GM19463 (cell line): ENCODE measurements around the gene ARL8A.
A peak's percentile ranks its signal among the peaks of the same experiment; 100 is the strongest.
"Not testable (repeated sequence)": the region's sequence is repeated elsewhere in the genome, so short reads cannot be mapped to it uniquely, and the experiment has no call there.

Experiments
- ATAC-seq: cut with Tn5 transposase; IDR thresholded peaks from one replicate; pipeline ENCODE4 v1.9.1; 2021; ENCODE audit warnings: mild to moderate bottlenecking, moderate library complexity; ENCODE audit not compliant: unreplicated experiment

The ARL8A gene

DNA sequence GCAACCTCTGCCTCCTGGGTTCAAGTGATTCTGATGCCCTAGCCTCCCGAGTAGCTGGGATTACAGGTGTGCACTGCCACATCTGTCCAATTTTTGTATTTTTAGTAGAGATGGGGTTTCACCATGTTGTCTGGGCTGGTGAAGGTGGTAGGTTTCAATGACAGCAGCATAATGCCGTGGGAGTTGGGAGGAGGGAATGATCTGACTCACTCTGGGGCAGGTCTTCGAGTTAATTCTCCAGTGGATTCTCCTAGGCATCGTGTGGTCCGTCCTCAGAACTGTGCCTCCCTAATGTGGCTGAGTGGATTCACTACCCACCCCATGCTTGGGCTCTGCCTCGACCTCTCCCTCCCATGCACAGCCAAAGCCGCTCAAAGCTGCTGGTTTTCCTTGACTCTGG, 23.5 kb downstream of the ARL8A start:
- no peak for ATAC-seq

DNA sequence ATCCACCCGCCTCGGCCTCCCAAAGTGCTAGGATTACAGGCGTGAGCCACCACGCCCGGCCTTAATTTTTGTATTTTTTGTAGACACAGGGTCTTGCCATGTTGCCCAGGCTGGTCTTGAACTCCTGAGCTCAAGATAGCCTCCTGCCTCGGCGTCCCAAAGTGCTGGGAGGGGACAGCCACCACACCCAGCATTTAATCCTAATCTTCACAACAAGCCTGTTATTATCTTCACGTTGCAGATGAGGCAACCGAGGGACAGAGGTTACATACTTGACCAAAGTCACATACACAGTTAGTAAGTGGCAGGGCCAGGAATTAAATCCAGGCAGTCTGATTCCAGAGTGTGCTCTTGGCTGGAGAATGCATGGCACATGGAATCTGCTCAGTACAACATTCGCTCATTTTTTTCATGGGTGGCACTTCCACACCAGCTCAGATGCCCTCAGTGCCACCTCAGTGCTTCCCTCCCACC, 26.6 kb downstream of the ARL8A start:
- ATAC-seq: no peak

GRCh38 chr1:202116287-202116686, 28.2 kb downstream of the ARL8A start:
- no peak for ATAC-seq

GRCh38 chr1:202113690-202114300, 30.7 kb downstream of the ARL8A start:
- peak; percentile 60 for ATAC-seq

GRCh38 chr1:202112859-202113689, 31.5 kb downstream of the ARL8A start:
- ATAC-seq: no peak

- ATAC-seq: not testable (repeated sequence)
Measured at GRCh38 chr1:202111589-202111988, 32.9 kb downstream of the ARL8A start.

GRCh38 chr1:202110977-202111376, 33.6 kb downstream of the ARL8A start:
- no peak for ATAC-seq

GRCh38 chr1:202107801-202108731, 36.5 kb downstream of the ARL8A start:
- ATAC-seq: no peak

DNA sequence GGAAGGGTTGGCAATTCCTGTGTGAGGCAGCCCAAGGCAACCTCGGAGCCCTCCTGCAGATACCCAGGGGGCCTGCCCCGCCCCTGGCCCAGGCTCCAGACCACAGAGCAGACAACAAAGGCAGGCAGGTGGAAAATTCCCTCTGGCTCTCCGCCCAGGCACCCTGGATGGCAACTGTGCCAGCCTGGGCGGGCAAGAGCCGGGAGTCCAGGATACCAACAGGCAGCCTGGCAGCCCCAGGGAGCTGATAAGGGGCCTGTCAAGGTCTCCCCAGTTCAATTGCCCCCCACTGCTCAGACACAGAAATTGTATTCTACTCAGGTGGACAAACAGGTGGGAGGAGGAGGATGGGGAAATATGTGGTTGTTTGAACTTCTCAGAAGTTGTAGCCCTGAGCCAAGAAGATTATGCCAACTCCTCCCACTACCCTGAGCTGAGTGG, 37.2 kb downstream of the ARL8A start:
- no peak for ATAC-seq

- no peak for ATAC-seq
Measured at GRCh38 chr1:202106340-202107254, 37.9 kb downstream of the ARL8A start.

- ATAC-seq: no peak
Measured at GRCh38 chr1:202105571-202106339, 38.8 kb downstream of the ARL8A start.

- no peak for ATAC-seq
Measured at GRCh38 chr1:202104073-202104472, 40.5 kb downstream of the ARL8A start.

- no peak for ATAC-seq
Measured at GRCh38 chr1:202101184-202101583, 43.4 kb downstream of the ARL8A start.

GRCh38 chr1:202093858-202094257, 50.7 kb downstream of the ARL8A start:
- no peak for ATAC-seq

DNA sequence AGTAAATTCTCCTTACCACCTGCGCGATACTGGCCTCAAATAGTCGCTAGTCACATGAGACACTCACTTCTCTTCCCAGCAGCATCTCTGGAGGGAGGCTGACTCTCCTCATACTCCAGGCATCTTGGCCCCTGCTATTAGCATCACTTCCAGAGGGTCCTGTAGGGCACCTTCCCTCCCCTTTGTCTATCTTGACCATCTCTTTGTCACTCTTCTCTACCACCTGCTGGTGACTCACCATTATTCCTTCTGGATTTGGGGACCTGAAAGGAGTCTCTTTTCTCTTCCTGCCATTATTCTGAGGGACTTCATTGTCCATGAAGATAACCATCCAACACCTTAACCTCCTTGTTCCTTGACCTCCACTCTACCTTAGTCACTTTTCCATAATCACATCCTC, 53.5 kb downstream of the ARL8A start:
- ATAC-seq: no peak

GRCh38 chr1:202088206-202088605, 56.3 kb downstream of the ARL8A start:
- ATAC-seq: no peak

DNA sequence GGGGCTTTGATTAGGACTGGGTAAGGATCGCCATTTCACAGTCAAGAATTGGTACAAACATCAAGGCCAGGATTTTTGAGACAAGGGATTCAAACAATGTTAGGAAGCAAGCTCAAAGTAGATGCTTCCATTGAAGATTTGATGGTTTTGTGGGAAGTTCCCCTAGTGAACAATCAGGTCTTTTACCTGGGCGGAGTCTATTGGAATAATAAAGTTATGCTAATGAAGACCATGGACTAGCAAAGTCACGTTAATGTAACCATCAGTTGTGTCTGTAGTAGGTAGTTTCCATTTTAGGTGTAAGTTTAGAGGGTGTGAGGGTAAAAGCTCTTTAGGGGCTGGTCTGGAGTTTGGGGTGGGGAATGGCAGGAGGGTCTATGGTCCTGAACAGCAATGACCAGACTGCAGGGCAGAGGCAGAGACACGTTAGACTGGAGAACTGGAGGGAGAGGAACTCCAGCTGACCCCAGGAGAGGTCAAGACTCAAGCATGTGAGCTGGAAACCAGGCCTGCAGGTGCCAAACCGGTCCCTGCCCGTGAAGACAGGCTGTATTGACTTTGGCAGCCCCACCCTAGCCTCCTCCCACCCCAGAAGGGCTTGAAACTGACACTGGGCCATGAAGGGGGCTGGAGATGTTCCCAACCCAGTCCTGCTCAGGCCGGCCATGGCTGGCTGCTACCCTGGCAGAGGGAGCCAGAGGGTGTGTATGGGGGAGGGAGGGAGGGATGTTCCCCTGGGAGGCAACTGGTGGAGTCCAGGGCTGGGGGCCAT, 57.8 kb downstream of the ARL8A start:
- no peak for ATAC-seq

DNA sequence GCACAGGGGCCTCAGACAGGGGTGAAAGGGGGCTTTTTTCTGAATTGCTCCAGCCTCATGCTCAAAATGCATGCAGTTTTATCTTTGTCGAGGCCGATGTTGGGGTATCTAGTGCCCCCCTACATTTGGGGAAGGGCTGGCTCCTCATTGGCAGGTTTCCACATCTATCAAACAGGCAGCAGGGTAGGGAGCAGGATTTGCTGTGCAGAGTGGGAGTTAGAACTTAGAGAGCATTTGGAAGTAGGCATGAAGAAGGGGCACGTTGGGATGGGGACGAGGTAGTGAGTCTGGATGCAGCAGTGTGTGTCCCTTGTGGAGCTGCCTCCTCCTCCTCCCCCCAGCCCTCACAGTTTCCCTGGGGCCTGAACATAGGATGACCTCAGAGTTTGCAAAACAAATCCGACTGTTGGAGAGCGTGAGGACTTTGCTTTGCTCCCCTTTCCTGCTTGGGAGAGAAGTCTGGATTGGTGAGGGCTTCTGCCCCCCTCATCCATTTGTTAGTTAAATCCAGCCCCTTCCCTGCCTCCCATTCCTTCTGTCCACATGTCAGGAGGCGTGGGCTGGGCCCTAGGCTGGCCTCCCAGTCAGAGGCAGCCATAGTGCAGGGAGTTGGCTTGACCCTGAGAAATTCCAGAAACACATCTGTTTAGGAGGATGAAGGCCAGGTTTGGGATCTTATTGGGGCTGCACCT, 58.7 kb downstream of the ARL8A start:
- no peak for ATAC-seq
